Erythroblast (primary cell): ENCODE measurements around the gene S100A1.

Experiments
- GATA1 ChIP-seq: IDR thresholded peaks from 2 replicates; pipeline ENCODE4 v1.6.1; 2011; ENCODE audit warnings: low read depth, mild to moderate bottlenecking, control low read depth, low read length, moderate library complexity
- POLR2A ChIP-seq: IDR thresholded peaks from 2 replicates; pipeline ENCODE4 v1.6.1; 2011; ENCODE audit warnings: mild to moderate bottlenecking, low read length

DNA sequence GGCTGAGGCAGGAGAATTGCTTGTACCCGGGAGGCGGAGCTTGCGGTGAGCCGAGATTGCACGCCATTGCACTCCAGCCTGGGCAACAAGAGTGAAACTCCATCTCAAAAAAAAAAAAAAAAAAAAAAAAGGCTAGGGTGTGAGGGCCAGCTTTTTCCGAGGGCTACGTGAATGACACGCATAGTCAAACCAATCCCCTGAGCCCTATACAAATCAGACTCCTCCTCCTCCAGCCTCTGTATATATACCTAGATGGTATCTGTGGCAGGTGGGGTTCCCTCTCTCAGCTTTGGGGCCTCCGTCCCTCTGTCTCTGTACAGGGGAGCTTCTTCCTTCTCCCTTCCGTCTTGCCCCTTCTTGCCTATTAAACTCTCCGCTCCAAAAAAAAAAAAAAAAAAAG lies 22.0 kb upstream of the S100A1 start:
- TF ChIP-seq POLR2A (no peak), GATA1 (no peak)
